HCT116 (cell line): ENCODE results near the gene MLLT3. TPM values are rescaled to one million over a fixed set of nuclear protein-coding genes. Genes with fewer than 3 reads are reported as not detected.

Experiments used
- ATAC-seq: fragments of 200-7000 bp; cut with Tn5 transposase; 2 replicates; pipeline ENCODE4 v1.9.1; 2020; ENCODE audit warnings: mild to moderate bottlenecking, moderate library complexity
- BruUV-seq: library from RNA; stranded (reverse); fragments of 400-500 nt; replicated peaks from 2 replicates; lab custom pipeline; 2021; lab: Mats Ljungman, UMichigan
- CTCF ChIA-PET: fragments of 300-600 bp; sonication (Branson Sonifier 250); formaldehyde crosslinking; loops from one replicate; lab custom pipeline; 2021; ENCODE audit warnings: antibody characterized with exemption; lab: Charles Lee
- POLR2A ChIA-PET: fragments of 300-600, 350-600 bp; sonication (Branson Sonifier 250); formaldehyde crosslinking; loops from one replicate; lab custom pipeline; 2021; ENCODE audit warnings: antibody characterized with exemption; lab: Charles Lee
- RAD21 ChIA-PET, 2 experiments: fragments of 300-600 bp; sonication (Branson Sonifier 250); formaldehyde crosslinking; loops; one replicate each; lab custom pipeline; 2023; ENCODE audit warnings: low total read pairs in 2 of 2; ENCODE audit not compliant: uncharacterized antibody in 2 of 2, unreplicated experiment in 2 of 2, low non-redundant PET in 1 of 2; lab: Charles Lee
- DNase-seq: peaks from one replicate; pipeline ENCODE4 v3.0.0-alpha.2; 2010; ENCODE audit warnings: low read depth, low spot score
- H2AFZ ChIP-seq: fragments of 200-600 bp; shearing (Covaris generic), sonication (generic); 2 replicates; pipeline ENCODE4 v1.6.1; 2017; ENCODE audit warnings: low read depth, mixed run types, mixed read lengths, antibody characterized with exemption, low read length; ENCODE audit not compliant: poor library complexity, severe bottlenecking
- H3K27ac ChIP-seq: 2 replicates; pipeline ENCODE4 v1.5.1; 2012; ENCODE audit warnings: low read depth, low read length
- H3K27me3 ChIP-seq: fragments of 200-600 bp; sonication (generic); 2 replicates; pipeline ENCODE4 v1.6.1; 2016; ENCODE audit warnings: mixed run types, low read length, mixed read lengths; ENCODE audit not compliant: insufficient read depth
- H3K36me3 ChIP-seq, 2 experiments: fragments of 200-500 bp in 1 of 2; fragments of 200-600 bp in 1 of 2; sonication (Bioruptor generic) in 1 of 2; sonication (generic) in 1 of 2; 2 replicates each; pipeline versions ENCODE4 v1.5.1 to v1.6.1; 2014 to 2016; ENCODE audit warnings: low read length in 2 of 2, inconsistent platforms in 1 of 2, mixed read lengths in 1 of 2, mixed run types in 1 of 2; ENCODE audit not compliant: insufficient read depth in 2 of 2, control insufficient read depth in 1 of 2
- H3K4me1 ChIP-seq, 2 experiments: fragments of 200-600 bp in 1 of 2; sonication (generic) in 1 of 2; 2 replicates each; pipeline versions ENCODE4 v1.5.1 to v1.6.1; 2012 to 2017; ENCODE audit warnings: low read length in 2 of 2, inconsistent platforms in 1 of 2, mild to moderate bottlenecking in 1 of 2, mixed read lengths in 1 of 2, mixed run types in 1 of 2, moderate library complexity in 1 of 2; ENCODE audit not compliant: insufficient read depth in 2 of 2, control insufficient read depth in 1 of 2
- H3K4me2 ChIP-seq: fragments of 200-600 bp; sonication (generic); 2 replicates; pipeline ENCODE4 v1.6.1; 2017; ENCODE audit warnings: mixed run types, low read length, mixed read lengths
- H3K4me3 ChIP-seq, 2 experiments: fragments of 200-600 bp in 1 of 2; sonication (generic) in 1 of 2; replicated peaks in 1 of 2; 2 replicates each; pipeline ENCODE4 v1.5.1; 2011 to 2016; ENCODE audit warnings: low read length in 2 of 2, control low read depth in 1 of 2, low read depth in 1 of 2, mild to moderate bottlenecking in 1 of 2, mixed read lengths in 1 of 2, mixed run types in 1 of 2
- H3K79me2 ChIP-seq: fragments of 200-600 bp; sonication (generic); 2 replicates; pipeline ENCODE4 v1.6.1; 2017; ENCODE audit warnings: mild to moderate bottlenecking, mixed run types, low read length, moderate library complexity, mixed read lengths; ENCODE audit not compliant: insufficient read depth
- H3K9ac ChIP-seq: fragments of 200-600 bp; sonication (generic); 2 replicates; pipeline ENCODE4 v1.6.1; 2016; ENCODE audit warnings: low read length, mixed read lengths
- H3K9me2 ChIP-seq: fragments of 200-600 bp; sonication (generic), shearing (Covaris generic); 2 replicates; pipeline ENCODE4 v1.6.1; 2017; ENCODE audit warnings: mixed run types, mild to moderate bottlenecking, moderate library complexity; ENCODE audit not compliant: insufficient read depth
- H3K9me3 ChIP-seq, 2 experiments: fragments of 200-500 bp in 1 of 2; fragments of 200-600 bp in 1 of 2; sonication (Bioruptor generic) in 1 of 2; sonication (generic) in 1 of 2; 2 replicates each; pipeline ENCODE4 v1.6.1; 2014 to 2017; ENCODE audit warnings: low read length in 2 of 2, mixed read lengths in 2 of 2, inconsistent platforms in 1 of 2, low read depth in 1 of 2, mild to moderate bottlenecking in 1 of 2, mixed run types in 1 of 2, moderate library complexity in 1 of 2; ENCODE audit not compliant: control insufficient read depth in 1 of 2, insufficient read depth in 1 of 2
- H4K20me1 ChIP-seq: fragments of 200-600 bp; sonication (generic), shearing (Covaris generic); 2 replicates; pipeline ENCODE4 v1.6.1; 2017; ENCODE audit warnings: mixed run types, mild to moderate bottlenecking, moderate library complexity; ENCODE audit not compliant: insufficient read depth
- CEBPB ChIP-seq: IDR thresholded peaks from 2 replicates; pipeline ENCODE4 v1.6.1; 2012; ENCODE audit warnings: low read depth
- FOSL1 ChIP-seq: IDR thresholded peaks from 2 replicates; pipeline ENCODE4 v1.6.1; 2012; ENCODE audit warnings: low read depth
- POLR2A ChIP-seq: IDR thresholded peaks from 2 replicates; pipeline ENCODE4 v1.7.0; 2011; ENCODE audit warnings: borderline replicate concordance; ENCODE audit not compliant: insufficient read depth, insufficient read length; ENCODE audit errors: extremely low read depth
- POLR2AphosphoS5 ChIP-seq: IDR thresholded peaks from 2 replicates; pipeline ENCODE4 v1.6.1; 2011; ENCODE audit warnings: mild to moderate bottlenecking, low read depth, low read length, moderate library complexity
- SIN3A ChIP-seq: IDR thresholded peaks from 2 replicates; pipeline ENCODE4 v1.6.1; 2012; ENCODE audit warnings: low read depth
- TCF7L2 ChIP-seq: IDR thresholded peaks from 2 replicates; pipeline ENCODE4 v1.7.0; 2011; ENCODE audit warnings: borderline replicate concordance, inconsistent platforms; ENCODE audit not compliant: insufficient read depth, insufficient read length; ENCODE audit errors: extremely low read depth
- YY1 ChIP-seq: IDR thresholded peaks from 2 replicates; pipeline ENCODE4 v1.6.1; 2011; ENCODE audit warnings: low read length, low read depth, moderate library complexity, mild to moderate bottlenecking; ENCODE audit not compliant: insufficient replicate concordance; ENCODE audit errors: extremely low read depth
- ZFX ChIP-seq: fragments of 450-650 bp; IDR thresholded peaks from 2 replicates; pipeline ENCODE4 v1.6.1; 2017
- intact Hi-C: fragments of 100-400 bp; cut with micrococcal nuclease; formaldehyde crosslinking; loops from 2 replicates; pipeline ENCODE4 v1.10.0; 2022
- total RNA-seq: library from RNA; stranded (reverse); gene quantifications from one replicate; pipeline ENCODE4 v1.2.1, GENCODE V29; 2021; ENCODE audit not compliant: unreplicated experiment
- TF ChIP-seq, protein P1 (sequence below), 3 experiments: fragments of 200-600 bp in 1 of 3; sonication (generic) in 1 of 3; IDR thresholded peaks in 2 of 3; conservative IDR thresholded peaks in 1 of 3; 2 replicates each; pipeline ENCODE4 v1.5.1; 2012 to 2017; ENCODE audit warnings: low read depth in 2 of 3, low read length in 2 of 3, antibody characterized with exemption in 1 of 3, borderline replicate concordance in 1 of 3, control low read depth in 1 of 3, mild to moderate bottlenecking in 1 of 3, mixed read lengths in 1 of 3, mixed run types in 1 of 3, moderate library complexity in 1 of 3; ENCODE audit not compliant: insufficient read depth in 1 of 3
- TF ChIP-seq, protein P2 (sequence below): IDR thresholded peaks from 2 replicates; pipeline ENCODE4 v1.6.1; 2012
- TF ChIP-seq, protein P3 (sequence below): IDR thresholded peaks from 2 replicates; pipeline ENCODE4 v1.6.1; 2011; ENCODE audit warnings: mild to moderate bottlenecking, low read length, moderate library complexity; ENCODE audit not compliant: insufficient replicate concordance; ENCODE audit errors: extremely low read depth
- TF ChIP-seq, protein P4 (sequence below): IDR thresholded peaks from 2 replicates; pipeline ENCODE4 v1.6.1; 2012

Gene MLLT3
- total RNA-seq, 1 experiment from 2014 or later, result 4.3 TPM

DNA sequence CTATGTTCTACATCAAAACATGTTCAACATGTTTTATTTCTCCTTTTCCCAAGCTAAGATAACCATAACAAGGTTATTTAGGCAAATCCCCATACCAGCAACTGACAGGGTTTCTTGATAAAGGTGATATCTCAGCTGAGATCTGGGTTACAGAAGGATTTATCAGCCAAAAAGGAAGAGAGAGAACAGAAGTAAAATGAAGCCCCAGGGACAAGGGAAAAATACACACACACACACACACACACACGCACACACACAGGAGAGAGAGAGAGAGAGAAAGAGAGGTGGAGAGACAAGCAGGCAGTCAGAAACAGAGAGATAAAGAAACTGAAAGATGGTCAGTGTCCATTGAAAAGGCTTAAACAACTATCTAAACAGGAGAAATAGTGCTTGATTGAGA lies 19.7 kb upstream of the MLLT3 start:
- no peaks in the 10 kb centered on the region for H3K36me3 ChIP-seq
- H3K4me1 ChIP-seq, result peaks cover 3 to 8% of the 10 kb centered on the region in 2 experiments; a peak in 3 of 4 replicates
- intact Hi-C loops, result no loop called here
- H3K9me2 ChIP-seq, result no peaks in the 10 kb centered on the region
- no peaks in the 10 kb centered on the region for H3K27me3 ChIP-seq
- no peak overlapping the region for H3K4me2 ChIP-seq
- no peak for DNase-seq
- no peaks in the 10 kb centered on the region for H3K9me3 ChIP-seq
- no peak overlapping the region for H3K4me3 ChIP-seq
- ChIA-PET POLR2A (no interaction called here), CTCF (interaction anchor here (1.1 kb wide), 1 partner anchor 18 kb away, joined by 3 read pairs; no protein-coding TSS in a partner anchor), RAD21 (no interaction called here)
- TF ChIP-seq, protein P1, sequence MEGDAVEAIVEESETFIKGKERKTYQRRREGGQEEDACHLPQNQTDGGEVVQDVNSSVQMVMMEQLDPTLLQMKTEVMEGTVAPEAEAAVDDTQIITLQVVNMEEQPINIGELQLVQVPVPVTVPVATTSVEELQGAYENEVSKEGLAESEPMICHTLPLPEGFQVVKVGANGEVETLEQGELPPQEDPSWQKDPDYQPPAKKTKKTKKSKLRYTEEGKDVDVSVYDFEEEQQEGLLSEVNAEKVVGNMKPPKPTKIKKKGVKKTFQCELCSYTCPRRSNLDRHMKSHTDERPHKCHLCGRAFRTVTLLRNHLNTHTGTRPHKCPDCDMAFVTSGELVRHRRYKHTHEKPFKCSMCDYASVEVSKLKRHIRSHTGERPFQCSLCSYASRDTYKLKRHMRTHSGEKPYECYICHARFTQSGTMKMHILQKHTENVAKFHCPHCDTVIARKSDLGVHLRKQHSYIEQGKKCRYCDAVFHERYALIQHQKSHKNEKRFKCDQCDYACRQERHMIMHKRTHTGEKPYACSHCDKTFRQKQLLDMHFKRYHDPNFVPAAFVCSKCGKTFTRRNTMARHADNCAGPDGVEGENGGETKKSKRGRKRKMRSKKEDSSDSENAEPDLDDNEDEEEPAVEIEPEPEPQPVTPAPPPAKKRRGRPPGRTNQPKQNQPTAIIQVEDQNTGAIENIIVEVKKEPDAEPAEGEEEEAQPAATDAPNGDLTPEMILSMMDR (IDR thresholded peaks at IDR 0.05 in 2 of 3, conservative IDR thresholded peaks at IDR 0.05 in 1 of 3; ENCODE audit: borderline replicate concordance in 1 of 3, insufficient read depth in 1 of 3, low read depth in 2 of 3, low read length in 2 of 3), result no peak
- TF ChIP-seq POLR2A (no peak), SIN3A (no peak), YY1 (no peak), CEBPB (no peak)
- no peaks in the 10 kb centered on the region for H3K79me2 ChIP-seq
- no peak for ATAC-seq
- BruUV-seq, result no TSS peak
- no peak overlapping the region for H3K27ac ChIP-seq
- no peak overlapping the region for H2AFZ ChIP-seq
- no peak overlapping the region for H3K9ac ChIP-seq
- H4K20me1 ChIP-seq, result no peaks in the 10 kb centered on the region

DNA sequence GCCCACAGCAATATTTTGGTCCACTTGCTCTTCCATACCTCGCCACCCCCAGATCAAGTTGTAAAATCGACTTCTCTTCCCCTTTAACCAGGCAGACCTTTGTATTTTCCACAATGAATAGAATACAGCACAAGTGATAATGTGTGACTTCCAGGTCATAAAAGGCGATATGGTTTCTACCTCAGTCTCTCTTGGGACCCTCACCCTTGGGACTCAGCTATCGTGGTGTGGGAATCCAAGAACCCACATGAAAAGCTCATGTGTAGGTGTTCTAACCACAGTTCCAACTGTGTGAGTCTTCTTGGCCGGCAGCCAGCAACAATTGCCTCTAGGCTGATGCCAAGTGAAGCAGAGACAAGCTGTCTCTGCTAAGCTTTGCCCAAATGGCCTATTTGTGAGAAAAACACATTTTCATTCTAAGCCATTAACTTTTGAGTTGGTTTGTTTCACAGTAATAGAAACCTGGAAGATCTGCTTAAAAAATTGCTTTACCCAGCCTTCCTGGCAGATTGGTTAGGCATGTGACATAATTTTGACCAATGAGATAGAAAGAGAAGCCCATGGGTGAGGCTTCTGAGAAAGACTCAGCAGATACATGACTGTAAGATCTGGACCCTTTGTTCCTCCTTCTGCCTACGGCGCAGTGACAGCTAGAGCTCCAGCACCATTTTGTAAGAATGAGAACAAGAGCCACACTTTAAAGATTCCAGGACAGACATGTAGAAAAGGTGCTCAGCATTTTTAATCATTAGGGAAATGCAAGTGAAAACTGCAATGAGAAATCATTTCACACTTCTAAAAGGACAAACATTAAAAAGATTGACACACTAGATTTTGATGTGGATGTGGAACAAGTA lies 18.3 kb upstream of the MLLT3 start:
- no peaks in the 10 kb centered on the region for H3K9me3 ChIP-seq
- POLR2A ChIA-PET, result interaction anchor here (0.9 kb wide), 1 partner anchor 18 kb away, joined by 3 read pairs; the partner anchor contains the start of gene MLLT3
- peaks cover 3 to 8% of the 10 kb centered on the region in 2 experiments; a peak in 3 of 4 replicates for H3K4me1 ChIP-seq
- RAD21 ChIA-PET, result no interaction called here
- H3K9ac ChIP-seq, result no peak overlapping the region
- no peak for DNase-seq
- H4K20me1 ChIP-seq, result no peaks in the 10 kb centered on the region
- H3K27me3 ChIP-seq, result no peaks in the 10 kb centered on the region
- H3K36me3 ChIP-seq, result no peaks in the 10 kb centered on the region
- no peak overlapping the region for H3K4me3 ChIP-seq
- peak; percentile 63; the same call in 1 of the 2 replicates for ATAC-seq
- H3K4me2 ChIP-seq, result peak overlapping the region; percentile 4; the same call in 1 of the 2 replicates
- BruUV-seq, result no TSS peak
- peak overlapping the region; percentile 52 for H2AFZ ChIP-seq
- H3K79me2 ChIP-seq, result no peaks in the 10 kb centered on the region
- intact Hi-C loops, result no loop called here
- CTCF ChIA-PET, result no interaction called here
- no peak overlapping the region for H3K27ac ChIP-seq
- H3K9me2 ChIP-seq, result no peaks in the 10 kb centered on the region
- TF ChIP-seq ZFX (no peak), POLR2AphosphoS5 (no peak), FOSL1 (no peak), TCF7L2 (peak; percentile 57)
- TF ChIP-seq, protein P2, sequence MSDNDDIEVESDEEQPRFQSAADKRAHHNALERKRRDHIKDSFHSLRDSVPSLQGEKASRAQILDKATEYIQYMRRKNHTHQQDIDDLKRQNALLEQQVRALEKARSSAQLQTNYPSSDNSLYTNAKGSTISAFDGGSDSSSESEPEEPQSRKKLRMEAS, result no peak
- TF ChIP-seq, protein P3, sequence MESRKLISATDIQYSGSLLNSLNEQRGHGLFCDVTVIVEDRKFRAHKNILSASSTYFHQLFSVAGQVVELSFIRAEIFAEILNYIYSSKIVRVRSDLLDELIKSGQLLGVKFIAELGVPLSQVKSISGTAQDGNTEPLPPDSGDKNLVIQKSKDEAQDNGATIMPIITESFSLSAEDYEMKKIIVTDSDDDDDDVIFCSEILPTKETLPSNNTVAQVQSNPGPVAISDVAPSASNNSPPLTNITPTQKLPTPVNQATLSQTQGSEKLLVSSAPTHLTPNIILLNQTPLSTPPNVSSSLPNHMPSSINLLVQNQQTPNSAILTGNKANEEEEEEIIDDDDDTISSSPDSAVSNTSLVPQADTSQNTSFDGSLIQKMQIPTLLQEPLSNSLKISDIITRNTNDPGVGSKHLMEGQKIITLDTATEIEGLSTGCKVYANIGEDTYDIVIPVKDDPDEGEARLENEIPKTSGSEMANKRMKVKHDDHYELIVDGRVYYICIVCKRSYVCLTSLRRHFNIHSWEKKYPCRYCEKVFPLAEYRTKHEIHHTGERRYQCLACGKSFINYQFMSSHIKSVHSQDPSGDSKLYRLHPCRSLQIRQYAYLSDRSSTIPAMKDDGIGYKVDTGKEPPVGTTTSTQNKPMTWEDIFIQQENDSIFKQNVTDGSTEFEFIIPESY, result no peak
- TF ChIP-seq, protein P4, sequence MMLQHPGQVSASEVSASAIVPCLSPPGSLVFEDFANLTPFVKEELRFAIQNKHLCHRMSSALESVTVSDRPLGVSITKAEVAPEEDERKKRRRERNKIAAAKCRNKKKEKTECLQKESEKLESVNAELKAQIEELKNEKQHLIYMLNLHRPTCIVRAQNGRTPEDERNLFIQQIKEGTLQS, result no peak
